ENCODE results near the gene CARD6. TPM values are rescaled to one million over a fixed set of nuclear protein-coding genes. Genes with fewer than 3 reads are reported as not detected.
"Not testable (repeated sequence)": the region's sequence is repeated elsewhere in the genome, so short reads cannot be mapped to it uniquely, and the experiment has no call there.

The CARD6 gene
- total RNA-seq, 4 donors from 2014 or later, result 2.2 to 5.4 (median 3.6) TPM

DNA sequence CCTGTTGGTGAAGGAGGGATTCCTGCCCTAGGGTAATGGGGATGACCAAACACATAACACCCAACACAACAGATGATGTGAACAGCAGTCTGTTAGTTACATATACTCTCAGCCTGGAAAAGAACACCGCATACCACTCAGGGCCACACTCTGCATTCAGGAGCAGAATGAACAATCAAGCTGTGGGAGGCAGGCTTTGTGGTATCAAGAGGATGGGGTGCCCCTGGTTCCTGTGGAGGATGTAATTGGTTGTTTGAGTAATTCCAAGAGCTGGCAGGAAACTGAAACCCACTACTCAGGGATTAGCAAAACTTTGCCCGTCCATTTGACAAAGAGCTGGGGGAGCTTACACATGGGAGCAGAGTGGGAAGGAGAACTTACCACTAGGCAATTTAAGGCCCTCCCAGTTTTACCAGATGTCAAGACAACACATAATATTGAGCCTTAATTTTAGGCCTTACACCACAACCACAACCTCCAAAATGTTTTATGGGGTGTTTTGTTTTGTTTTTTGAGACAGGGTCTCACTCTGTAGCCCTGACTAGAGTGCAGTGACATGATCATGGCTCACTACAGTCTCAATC, 27.4 kb upstream of the CARD6 start:
- no peak overlapping the region for H3K4me3 ChIP-seq (ENCODE audit: low read depth, poor library complexity, severe bottlenecking)
- TF ChIP-seq, protein P1, sequence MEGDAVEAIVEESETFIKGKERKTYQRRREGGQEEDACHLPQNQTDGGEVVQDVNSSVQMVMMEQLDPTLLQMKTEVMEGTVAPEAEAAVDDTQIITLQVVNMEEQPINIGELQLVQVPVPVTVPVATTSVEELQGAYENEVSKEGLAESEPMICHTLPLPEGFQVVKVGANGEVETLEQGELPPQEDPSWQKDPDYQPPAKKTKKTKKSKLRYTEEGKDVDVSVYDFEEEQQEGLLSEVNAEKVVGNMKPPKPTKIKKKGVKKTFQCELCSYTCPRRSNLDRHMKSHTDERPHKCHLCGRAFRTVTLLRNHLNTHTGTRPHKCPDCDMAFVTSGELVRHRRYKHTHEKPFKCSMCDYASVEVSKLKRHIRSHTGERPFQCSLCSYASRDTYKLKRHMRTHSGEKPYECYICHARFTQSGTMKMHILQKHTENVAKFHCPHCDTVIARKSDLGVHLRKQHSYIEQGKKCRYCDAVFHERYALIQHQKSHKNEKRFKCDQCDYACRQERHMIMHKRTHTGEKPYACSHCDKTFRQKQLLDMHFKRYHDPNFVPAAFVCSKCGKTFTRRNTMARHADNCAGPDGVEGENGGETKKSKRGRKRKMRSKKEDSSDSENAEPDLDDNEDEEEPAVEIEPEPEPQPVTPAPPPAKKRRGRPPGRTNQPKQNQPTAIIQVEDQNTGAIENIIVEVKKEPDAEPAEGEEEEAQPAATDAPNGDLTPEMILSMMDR (IDR thresholded peaks at IDR 0.05), result no peak
- TF ChIP-seq POLR2A (IDR thresholded peaks at IDR 0.05), result no peak
- intact Hi-C loops (cut with DNase I; ENCODE audit: low total_unique reads), result no loop called here
- no peak for DNase-seq (ENCODE audit: low spot score in 2 of 2)
- WGBS, 2 donors, result 89% methylated on average over 2 of the region's 2 CpGs

DNA sequence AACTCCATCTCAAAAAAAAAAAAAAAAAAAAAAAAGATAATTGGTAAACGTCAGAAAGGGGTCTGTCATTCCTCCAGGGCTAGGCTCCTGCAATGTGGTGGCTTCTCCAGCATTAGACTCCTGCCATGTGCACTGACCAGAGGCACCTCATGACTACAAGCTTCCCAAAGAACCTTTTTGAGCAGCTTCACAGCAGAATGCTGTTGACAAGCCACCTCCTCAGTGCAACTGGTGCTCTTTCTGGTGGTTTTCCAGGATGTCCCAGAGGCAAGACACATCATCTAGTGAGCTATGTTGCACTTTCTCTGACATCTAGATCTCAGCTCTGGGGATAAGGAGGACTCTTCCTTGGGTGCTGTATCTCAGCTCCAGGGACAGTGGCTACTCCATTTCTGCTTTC, 17.7 kb upstream of the CARD6 start:
- intact Hi-C loops (cut with DNase I; ENCODE audit: low total_unique reads), result no loop called here
- TF ChIP-seq, protein P1 (IDR thresholded peaks at IDR 0.05), result no peak
- no peak for TF ChIP-seq POLR2A (IDR thresholded peaks at IDR 0.05)
- no peak for DNase-seq (ENCODE audit: low spot score in 2 of 2)
- H3K4me3 ChIP-seq (ENCODE audit: low read depth, poor library complexity, severe bottlenecking), result no peak overlapping the region
- 40 to 46% methylated on average over 1 of the region's 1 CpG for WGBS, 2 donors

- H3K4me3 ChIP-seq (ENCODE audit: low read depth, poor library complexity, severe bottlenecking); DNase-seq (ENCODE audit: low spot score in 2 of 2); intact Hi-C loops (cut with DNase I; ENCODE audit: low total_unique reads): not testable (repeated sequence)
- WGBS, 2 donors, result 94 to 95% methylated on average over 11 of the region's 11 CpGs
Measured at GRCh38 chr5:40825461-40826043, 15.6 kb upstream of the CARD6 start.

DNA sequence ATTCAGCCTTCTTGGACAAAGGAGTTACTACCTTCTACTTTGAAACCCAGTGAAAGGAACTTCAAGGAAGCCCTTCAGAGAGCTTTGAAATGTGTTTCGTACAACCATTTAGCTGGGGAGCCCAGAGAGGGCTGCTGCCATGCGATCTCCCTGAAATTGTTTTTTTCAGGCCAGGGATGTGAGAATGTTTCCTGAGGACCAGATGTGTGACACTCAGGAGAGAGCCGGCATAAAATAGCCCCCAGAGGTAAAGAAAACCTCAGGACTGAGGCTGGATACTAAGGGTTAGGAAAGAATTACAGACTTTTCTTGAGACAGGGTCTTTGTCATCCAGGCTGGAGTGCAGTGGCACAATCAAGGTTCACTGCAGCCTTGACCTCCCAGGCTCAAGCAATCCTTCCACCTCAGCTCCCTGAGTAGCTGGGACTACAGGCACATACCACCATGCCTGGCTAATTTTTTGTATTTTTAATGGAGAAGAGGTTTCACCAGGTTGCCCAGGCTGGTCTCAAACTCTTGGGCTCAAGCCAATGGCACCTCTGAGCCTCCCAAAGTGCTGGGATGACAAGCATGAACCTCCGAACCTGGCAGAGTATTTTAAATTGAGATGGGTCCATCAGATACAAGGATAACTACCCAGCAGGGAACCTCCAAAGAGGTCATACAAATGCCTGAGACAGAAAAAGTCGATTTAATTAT, 14.5 kb upstream of the CARD6 start:
- TF ChIP-seq, protein P1 (IDR thresholded peaks at IDR 0.05), result no peak
- TF ChIP-seq POLR2A (IDR thresholded peaks at IDR 0.05), result no peak
- WGBS, 2 donors, result 88 to 93% methylated on average over 5 of the region's 5 CpGs
- no peak overlapping the region for H3K4me3 ChIP-seq (ENCODE audit: low read depth, poor library complexity, severe bottlenecking)
- intact Hi-C loops (cut with DNase I; ENCODE audit: low total_unique reads), result no loop called here
- DNase-seq (ENCODE audit: low spot score in 2 of 2), result no peak

GRCh38 chr5:40827188-40827977, 13.8 kb upstream of the CARD6 start:
- intact Hi-C loops (cut with DNase I; ENCODE audit: low total_unique reads), result no loop called here
- 88% methylated on average over 14 of the region's 14 CpGs for WGBS, 2 donors
- H3K4me3 ChIP-seq (ENCODE audit: low read depth, poor library complexity, severe bottlenecking), result no peak overlapping the region
- DNase-seq (ENCODE audit: low spot score in 2 of 2), result no peak
- TF ChIP-seq POLR2A (IDR thresholded peaks at IDR 0.05), result no peak
- TF ChIP-seq, protein P1 (IDR thresholded peaks at IDR 0.05), result no peak
